Activated T-helper 1 cell treated with Interleukin-2 at 50 U/mL for 16 hours (primary cell): ENCODE results near the gene SIM2.

Experiments
- DNase-seq: peaks from one replicate; pipeline ENCODE4 v3.0.0-alpha.2; 2020; ENCODE audit warnings: low read depth

Gene SIM2

DNA sequence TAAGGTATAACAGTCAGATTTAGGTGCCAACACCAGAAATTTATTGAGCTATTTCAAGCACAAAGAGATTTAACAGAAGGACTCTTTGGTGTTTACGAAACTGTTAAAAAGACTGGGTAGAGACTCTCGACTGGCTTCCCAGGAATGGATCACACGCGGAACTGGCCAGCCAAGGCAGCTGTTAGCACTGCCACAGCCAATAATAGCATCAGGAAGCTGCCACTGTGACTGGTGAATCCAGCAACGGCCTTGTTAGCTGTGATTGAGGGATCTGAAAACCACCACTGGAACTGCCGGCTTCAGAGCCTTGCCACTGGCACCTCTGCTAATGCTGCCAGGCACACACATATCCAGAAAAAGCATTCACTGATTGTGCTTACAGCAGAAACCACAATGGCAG, 10.6 kb upstream of the SIM2 start:
- DNase-seq: no peak

DNA sequence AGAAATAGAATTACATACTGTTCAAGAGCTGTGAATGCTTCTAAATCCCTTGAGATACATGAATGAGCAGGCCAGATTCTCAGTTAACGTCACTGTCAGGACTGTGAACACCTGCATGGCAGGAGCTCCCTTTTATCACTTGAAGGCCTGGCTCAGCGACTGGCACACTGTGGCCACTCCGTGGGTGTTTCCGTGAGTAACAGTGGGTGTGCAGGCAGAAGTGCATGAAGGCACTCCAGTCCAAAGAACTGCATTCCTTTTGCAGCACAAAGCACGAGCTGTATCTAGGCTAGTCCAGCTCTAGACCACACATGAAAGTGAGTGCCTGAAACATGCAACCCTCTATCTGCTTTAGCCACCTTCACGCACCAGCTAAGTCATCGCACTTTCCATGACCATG, 9.6 kb upstream of the SIM2 start:
- DNase-seq: no peak

DNA sequence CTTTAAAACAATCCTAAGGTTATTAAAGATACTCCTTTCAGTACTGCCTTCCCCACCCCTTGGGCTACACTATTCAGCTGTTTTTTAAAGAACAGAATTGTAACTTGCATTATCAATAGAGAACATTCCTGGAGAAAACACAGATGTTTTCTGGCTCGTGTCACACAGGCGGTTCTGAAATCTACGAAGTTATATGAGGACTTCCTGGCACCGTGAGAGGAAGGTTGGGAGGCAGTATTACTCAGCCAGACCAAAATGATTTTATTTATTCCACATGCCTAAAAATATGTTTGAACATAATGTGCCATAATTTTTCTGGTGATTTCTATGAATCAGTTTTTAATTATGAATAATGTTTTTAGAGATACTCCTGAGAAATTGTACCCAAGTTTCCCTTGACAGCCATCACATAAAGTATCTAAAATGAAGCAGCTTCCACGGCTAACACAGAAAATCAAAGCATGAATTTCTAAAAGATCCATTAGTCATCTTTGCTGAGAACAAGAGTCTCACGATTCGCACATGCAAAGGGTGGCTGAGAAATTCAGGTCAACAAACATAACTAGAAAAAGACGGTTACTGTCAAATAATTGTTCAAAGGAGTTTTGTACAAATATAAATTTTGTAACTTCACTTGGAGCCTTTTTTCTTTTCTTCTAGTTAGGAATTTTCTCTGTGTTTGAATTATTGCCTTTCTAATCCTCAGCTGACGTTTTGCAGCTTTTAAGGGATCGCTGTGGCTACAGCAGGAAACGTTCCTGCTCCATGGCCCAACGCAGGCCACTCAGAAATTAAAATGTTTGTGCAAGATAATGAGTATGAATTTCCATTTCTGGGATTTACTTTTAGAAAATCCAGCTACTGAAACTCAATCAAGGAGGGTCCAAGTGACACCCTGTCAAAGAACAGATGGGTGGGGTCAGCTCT, 8.0 kb upstream of the SIM2 start:
- no peak for DNase-seq

DNA sequence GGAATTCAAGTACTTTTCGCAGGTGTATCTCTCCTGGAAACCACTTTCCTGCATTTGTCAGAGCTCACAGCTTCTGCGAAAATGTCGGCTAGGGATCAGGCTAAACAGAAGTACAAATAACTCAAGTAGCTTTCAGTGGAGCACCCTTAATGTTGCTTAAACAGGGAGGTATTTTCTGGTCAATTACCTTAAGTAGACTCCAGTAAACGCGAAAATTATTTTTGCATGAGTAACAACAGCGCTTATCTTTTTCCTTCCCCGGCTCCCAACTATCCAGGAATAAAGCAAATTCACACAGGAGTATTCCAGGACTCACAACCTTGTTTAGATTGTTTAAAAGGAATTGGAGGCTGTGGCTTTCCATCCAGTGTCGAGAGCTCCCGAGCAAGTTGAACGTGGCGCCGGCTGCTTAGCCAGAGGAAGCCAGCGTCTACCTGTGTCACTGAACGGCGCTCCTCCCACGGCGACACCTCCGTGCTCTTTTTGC, 7.3 kb upstream of the SIM2 start:
- no peak for DNase-seq

DNA sequence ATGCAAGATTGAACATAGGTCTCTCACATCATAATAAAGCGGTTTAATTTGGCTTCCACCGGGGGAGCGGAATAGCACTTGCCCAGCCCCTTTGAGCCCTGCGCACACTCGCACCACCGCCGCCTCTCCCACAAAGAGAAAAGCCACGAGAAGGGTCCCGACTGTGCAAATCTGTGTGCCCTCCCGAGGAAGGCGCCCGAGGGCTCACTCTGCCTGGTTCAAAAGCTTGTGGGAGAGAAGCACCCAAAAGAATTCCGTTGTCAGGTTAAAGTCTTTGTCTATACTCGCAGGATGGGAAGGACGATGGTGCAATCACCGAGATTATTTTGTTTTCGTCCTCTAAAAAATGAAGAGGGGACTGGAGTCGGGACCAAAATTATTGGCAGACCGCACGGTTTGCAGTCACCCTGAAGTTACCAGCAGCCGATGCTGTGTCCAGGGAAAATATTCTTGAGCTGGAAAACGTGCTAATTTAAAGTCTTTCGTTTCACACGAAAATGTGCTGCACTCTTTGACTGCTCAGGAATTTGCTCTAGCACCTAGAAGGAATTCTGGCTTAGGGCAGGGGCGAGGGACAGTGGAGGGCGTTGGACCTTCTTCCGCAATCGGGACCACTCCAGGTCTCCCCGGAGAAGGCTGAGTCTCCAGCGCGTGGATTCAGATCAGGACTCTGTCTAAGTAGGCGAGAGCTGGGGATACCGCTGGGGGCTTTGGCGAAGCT, 6.6 kb upstream of the SIM2 start:
- DNase-seq: no peak

DNA sequence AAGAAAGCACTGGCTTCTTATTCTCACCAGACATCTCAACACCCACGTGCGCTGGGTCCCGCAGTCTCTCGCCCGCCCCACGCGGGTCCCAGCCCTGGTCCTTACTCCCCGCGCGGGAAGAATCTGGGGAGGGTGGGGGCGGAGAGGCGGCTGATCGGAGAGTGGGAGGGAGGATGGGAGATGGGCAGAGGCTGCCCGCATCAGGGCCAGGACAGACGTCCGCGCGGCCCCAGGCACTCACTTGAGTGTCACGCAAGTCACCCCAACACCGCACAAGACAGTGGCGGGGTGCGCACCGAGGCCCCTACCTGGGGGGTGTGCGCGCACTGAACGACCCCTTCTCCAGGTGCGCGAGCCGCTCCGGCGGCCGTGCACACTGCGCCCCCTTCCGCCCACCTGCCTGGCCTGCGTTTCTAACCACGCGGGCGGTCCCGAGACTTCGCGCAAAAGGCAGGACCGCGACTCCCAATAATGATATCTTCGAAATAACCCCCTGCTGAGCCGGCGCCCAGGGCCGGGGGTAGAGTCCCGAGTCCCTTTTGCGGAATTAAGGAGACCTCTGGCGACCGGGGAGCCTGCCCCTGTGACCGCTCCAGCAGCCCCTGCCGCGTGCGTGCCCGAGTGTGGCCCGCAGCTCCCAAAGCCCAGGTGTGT, 6.0 kb upstream of the SIM2 start:
- DNase-seq: no peak

DNA sequence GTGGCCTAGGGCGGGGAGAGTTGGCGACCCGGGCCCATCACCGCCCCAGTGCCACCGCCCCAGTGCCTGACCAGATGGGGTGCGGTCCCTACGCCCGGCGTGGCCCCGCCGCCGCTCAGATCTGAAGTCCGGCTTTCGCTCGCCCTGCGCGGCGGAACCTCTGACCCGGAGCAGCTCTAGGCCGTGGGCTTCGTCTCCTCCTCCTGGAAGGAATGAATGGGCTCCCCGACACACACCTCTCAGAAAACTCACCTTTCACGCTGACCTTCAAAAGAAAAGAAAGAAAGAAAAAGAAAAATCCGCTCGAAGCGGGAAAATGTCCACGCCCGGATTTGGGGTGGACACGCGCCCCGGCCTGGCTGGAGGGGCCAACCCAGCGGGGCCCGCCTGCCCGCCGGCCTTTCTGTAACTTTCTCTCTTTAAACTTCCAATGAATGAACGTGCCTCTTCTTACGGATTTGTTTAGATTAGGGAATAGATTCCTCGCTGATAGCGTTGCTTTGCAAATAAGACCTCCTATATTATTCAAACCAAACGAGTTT, 5.4 kb upstream of the SIM2 start:
- DNase-seq: no peak

DNA sequence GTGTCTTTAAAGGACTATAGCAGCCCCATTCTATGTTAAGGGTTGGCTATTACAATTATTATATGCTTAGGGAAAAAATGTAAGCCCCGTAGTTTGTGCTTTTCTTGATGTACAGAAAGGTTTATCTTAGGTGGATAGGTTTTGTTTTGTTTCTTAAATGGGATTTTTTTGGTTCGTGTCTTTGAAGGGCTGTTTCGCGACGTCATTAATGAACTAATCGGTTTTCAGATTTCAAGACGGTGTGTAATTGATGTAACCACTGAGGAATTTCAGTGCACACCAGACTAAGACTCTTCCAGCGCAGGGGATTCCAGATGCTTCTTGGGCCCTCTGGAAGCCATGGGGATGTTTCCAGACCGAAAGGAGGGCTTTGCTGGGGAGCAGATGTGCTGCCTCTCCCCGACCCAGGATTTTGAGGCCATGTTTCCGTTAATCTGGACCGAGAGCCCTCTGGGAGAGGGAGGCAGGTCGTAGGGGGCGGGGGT, 4.8 kb upstream of the SIM2 start:
- no peak for DNase-seq

DNA sequence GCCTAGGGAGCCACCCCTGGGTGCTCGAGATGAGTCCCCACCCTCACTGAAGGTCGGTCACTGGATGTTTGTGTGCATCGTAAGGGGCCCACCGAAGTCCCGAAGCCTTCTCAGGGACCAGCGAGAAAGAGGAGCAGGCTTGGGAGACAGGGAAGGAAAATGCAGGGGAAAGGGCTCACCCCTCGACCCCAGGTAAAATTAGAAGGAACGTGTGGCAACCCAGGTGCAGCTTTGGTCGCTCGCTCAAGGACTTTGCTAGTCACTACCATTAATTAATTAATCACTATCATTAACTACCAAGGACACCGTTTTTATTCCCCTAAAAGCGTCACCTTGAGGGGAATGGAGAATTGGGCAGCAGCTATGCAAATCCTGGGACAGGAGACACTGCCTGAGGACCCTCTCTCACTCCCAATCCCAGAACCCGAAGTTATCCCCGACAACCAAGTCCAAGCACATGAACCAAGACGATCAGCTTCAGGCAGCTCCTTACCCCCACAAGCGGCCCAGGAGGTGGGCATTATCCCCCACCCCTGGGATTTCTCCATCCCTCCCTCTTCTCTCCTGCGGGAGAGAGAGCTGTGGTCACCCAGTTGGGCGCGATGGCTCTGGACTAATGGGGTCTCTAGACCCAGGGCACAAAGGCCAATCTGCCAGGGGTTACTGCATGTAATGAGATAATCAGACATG, 4.2 kb upstream of the SIM2 start:
- no peak for DNase-seq

DNA sequence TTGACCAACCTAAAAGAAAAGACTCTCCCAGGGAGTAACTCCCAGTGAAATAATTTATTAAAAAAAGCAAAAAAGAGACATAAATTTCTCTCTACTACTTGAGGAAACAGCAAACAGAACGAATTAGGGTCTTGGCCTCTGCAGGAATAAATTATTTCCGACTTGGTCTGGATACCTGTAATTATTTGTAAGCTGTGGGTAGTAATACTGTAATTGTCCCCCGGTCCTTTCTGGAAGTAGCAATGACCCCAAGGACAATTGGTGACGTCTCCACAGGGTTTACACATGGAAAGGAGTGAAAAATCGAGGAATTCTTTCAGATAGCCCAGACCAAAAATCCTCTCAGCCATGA, 3.7 kb upstream of the SIM2 start:
- no peak for DNase-seq

DNA sequence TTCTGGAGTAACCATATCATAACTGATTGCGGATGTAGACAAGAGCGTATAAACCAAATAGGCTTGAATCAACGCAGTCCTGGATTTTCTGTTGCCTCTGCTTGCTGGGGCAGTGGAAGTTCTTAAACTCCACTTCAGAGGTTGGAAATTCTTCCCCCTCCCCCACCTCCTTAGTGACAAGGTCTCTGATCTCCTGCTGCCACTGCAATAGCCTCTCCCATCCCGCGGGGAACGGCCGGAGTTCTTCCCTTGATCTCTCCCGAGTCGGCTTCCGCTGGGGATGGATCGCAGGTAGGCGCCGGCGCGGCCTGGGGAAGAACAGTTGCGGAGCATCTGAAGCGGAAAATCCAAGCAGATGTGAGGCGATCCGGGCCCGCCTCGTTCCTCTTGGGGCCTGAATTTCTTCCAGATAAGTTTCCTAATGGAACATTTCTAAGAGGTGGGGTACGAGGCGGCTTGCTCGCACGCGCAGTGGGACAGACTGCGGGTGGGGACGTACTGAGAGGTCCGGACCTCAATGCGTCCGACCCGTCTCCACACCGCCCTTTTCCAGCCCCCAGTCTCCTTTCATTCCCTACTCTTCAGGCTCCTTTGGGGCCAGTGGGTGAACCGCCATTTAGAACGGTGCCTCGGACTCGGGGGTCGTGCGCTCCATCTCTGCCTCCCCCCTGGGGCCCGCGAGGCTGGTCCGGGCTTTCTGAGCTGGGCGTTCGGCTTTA, 3.1 kb upstream of the SIM2 start:
- no peak for DNase-seq

DNA sequence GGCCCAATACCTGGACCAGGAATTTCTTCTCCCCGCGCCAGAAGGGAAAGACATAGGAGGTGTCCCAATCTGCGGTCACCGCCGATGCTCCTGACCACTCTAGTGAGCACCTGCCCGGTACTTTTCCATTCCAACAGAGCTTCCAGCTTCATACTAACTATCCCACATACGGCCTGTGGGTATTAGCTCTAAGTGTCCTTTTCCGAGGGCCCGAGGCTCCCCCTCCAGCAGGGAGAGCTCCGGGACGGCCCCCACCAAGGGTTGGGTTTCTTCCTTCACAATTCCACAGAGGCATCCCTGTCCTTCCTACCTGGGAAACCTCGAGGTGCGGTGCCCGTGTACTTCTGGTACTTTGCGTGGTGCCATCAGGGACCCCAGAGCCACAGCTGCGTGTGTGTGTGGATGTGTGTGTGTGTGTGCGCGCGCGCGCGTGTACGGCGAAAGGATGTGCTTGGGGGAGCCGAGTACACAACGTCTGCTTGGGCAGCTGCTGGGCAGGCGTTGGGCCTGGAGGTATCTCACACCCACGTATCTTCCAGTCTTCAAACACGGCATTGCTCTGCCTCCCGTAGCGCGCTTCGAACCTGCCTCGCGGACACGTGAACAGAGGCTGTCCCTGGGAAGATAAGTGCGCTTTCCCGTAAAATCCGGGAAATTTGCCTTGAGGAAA, 2.4 kb upstream of the SIM2 start:
- DNase-seq: no peak

DNA sequence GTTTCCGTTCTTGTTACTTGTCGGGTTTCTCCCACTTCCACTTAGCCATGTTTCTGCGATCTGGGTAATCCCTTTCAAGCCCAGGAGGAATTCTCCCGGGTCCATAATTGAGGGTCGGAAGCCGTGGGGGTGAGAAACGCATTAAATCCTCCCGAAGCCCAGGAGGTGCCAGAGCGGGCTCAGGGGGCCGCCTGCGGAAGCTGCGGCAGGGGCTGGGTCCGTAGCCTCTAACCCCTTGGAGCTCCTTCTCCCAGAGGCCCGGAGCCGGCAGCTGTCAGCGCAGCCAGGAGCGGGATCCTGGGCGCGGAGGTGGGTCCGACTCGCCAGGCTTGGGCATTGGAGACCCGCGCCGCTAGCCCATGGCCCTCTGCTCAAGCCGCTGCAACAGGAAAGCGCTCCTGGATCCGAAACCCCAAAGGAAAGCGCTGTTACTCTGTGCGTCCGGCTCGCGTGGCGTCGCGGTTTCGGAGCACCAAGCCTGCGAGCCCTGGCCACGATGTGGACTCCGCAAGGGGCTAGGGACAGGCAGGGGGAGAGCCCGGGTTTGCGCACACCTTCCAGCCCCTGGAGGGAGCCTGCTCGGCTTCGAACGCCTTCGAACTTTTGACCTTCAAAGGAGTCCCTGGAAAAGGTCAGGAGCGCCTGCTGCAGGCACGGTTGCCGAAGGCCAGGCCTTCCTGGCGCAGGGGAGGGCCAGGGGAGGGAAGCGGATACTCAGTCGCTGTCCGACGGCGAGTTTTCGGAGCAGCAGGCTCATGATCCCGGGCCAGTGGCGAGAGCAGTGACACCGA, 1.7 kb upstream of the SIM2 start:
- DNase-seq: no peak

DNA sequence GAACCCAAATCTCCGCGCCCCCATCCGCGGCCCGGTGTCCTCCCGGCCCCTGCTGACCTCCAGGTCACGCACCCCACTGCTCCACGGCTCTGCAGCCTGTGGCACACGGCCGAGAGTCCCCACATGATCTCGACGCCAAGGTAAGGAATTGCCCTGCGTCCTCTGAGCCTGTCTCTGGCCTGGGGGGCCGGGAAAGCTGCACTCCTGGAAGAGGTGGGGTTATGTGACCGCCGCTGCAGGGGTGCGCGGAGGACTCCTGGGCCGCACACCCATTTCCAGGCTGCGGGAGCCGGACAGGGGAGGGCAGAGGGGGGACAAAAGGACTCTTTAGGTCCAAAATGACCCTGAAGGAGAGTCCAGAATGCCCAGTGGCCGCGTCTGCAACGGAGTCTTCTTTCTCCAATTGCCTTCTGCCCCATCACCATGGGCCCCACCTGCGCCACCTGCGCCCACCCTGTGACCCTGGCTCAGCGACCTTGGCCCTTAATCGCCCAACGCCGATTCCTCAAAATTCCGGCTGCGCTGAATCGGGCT, 997 bp upstream of the SIM2 start:
- no peak for DNase-seq

DNA sequence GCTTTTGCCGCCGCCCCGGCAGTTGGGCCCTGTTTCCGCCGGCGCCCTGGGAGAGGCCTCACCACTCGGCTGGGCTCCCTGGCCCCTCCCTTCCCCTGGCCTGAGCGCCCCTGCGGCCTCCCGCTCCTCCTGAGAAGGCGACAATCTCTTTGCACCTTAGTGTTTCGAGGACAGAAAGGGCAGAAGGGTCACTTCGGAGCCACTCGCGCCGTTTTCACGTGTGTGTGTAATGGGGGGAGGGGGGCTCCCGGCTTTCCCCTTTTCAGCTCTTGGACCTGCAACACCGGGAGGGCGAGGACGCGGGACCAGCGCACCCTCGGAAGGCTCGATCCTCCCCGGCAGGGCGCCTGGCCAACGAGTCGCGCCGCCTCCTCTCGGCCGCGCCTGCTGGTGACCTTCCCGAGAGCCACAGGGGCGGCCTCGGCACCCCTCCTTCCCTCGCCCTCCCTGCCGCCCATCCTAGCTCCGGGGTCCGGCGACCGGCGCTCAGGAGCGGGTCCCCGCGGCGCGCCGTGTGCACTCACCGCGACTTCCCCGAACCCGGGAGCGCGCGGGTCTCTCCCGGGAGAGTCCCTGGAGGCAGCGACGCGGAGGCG, 432 bp upstream of the SIM2 start:
- DNase-seq: no peak

DNA sequence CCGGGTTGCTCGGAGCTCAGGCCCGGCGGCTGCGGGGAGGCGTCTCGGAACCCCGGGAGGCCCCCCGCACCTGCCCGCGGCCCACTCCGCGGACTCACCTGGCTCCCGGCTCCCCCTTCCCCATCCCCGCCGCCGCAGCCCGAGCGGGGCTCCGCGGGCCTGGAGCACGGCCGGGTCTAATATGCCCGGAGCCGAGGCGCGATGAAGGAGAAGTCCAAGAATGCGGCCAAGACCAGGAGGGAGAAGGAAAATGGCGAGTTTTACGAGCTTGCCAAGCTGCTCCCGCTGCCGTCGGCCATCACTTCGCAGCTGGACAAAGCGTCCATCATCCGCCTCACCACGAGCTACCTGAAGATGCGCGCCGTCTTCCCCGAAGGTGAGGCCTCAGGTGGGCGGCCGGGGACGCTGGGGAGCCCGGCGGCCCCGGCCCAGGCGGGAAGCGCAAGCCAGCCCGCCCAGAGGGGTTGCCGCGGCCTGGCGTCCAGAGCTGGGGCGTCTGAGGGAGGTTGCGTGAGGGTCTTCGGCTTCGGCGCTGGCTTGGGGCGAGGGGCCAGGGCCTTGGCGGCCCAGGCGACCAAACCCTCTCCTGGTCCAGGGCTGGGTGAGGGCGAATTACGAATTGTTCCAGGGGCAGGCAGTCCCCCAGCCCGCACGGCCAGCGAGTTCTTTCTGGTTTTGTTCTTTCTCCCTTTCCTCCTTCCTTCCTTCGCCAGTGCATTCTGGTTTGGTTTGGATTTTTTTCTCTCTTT, 805 bp downstream of the SIM2 start:
- DNase-seq: no peak

DNA sequence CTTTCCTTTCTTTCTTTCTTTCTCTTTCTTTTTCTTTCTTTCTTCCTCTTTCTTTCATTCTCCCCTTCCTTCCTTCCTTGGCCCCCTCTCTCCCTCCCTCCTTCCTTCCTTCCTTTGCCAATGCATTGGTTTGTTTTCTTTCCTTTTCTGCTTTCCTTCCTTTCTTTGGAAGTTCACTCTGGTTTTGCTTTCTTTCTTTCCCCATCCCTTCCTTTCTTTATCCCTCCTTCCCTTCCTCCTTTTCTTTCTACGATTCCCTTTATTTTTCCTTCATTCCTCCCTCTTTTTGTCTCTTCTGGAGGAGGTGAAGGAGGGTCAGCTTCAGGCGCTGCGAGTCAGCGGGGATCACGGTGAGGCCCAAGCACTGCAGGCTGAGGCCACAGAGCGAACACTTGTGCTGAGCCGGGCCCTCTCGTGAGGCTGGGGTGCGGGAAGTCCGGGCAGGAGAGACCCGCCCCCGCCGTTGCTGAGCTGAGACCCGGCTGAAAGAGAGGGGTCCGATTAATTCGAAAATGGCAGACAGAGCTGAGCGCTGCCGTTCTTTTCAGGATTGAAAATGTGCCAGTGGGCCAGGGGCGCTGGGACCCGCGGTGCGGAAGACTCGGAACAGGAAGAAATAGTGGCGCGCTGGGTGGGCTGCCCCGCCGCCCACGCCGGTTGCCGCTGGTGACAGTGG, 1.5 kb downstream of the SIM2 start:
- no peak for DNase-seq
